NCI-H526 treated with DMSO at 0.1 percent for 48 hours (cell line): ENCODE data around the gene NFATC2IP.
"Not testable (repeated sequence)": the region's sequence is repeated elsewhere in the genome, so short reads cannot be mapped to it uniquely, and the experiment has no call there.

ENCODE experiments used
- DNase-seq: peaks from one replicate; lab custom pipeline; 2025; lab: John Stamatoyannopoulos, UW

The NFATC2IP gene

GRCh38 chr16:28926284-28926683 is 24.5 kb upstream of the NFATC2IP start:
- not testable (repeated sequence) for DNase-seq

- no peak for DNase-seq
These were observed 22.9 kb upstream of the NFATC2IP start for GRCh38 chr16:28927815-28928214.

GRCh38 chr16:28930203-28930602 is 20.5 kb upstream of the NFATC2IP start:
- DNase-seq, result no peak

- DNase-seq, result no peak
These were observed 20.1 kb upstream of the NFATC2IP start for GRCh38 chr16:28930652-28931051.

GRCh38 chr16:28931801-28932225 is 18.9 kb upstream of the NFATC2IP start, which contains the start of gene CD19:
TSS of gene CD19 (plus strand) at chr16:28931971. CDS start at chr16:28932001, 30 bp downstream.
- no peak for DNase-seq

GRCh38 chr16:28932339-28933141 is 18.2 kb upstream of the NFATC2IP start:
- no peak for DNase-seq

- no peak for DNase-seq
These were observed 17.6 kb upstream of the NFATC2IP start for GRCh38 chr16:28933171-28933570.

GRCh38 chr16:28935346-28935745 is 15.4 kb upstream of the NFATC2IP start:
- DNase-seq, result no peak

GRCh38 chr16:28935924-28936783 is 14.6 kb upstream of the NFATC2IP start:
- DNase-seq, result peak; percentile 42

- DNase-seq, result no peak
These were observed 14.0 kb upstream of the NFATC2IP start for GRCh38 chr16:28936784-28937155.

- no peak for DNase-seq
These were observed 13.4 kb upstream of the NFATC2IP start for GRCh38 chr16:28937222-28937876.

GRCh38 chr16:28938721-28939120 is 12.0 kb upstream of the NFATC2IP start:
- DNase-seq, result no peak

GRCh38 chr16:28939825-28940224 is 10.9 kb upstream of the NFATC2IP start:
- not testable (repeated sequence) for DNase-seq

GRCh38 chr16:28943281-28943680 is 7.5 kb upstream of the NFATC2IP start:
- DNase-seq, result no peak

GRCh38 chr16:28946681-28947080 is 4.1 kb upstream of the NFATC2IP start:
- DNase-seq, result no peak

GRCh38 chr16:28951410-28951943 is 740 bp downstream of the NFATC2IP start:
- no peak for DNase-seq

GRCh38 chr16:28958216-28958615 is 7.5 kb downstream of the NFATC2IP start:
- DNase-seq, result no peak

GRCh38 chr16:28958836-28959235 is 8.1 kb downstream of the NFATC2IP start:
- DNase-seq, result no peak

- no peak for DNase-seq
These were observed 13.3 kb downstream of the NFATC2IP start for GRCh38 chr16:28964072-28964471.

- DNase-seq, result no peak
These were observed 13.8 kb downstream of the NFATC2IP start for GRCh38 chr16:28964496-28964895.

GRCh38 chr16:28967156-28967555 is 16.4 kb downstream of the NFATC2IP start:
- DNase-seq, result no peak

GRCh38 chr16:28969696-28970095 is 19.0 kb downstream of the NFATC2IP start:
- DNase-seq, result not testable (repeated sequence)
